GM06990 (cell line): Measurements from ENCODE around the gene FXYD6.

Source experiments
- DNase-seq: peaks from one replicate; pipeline ENCODE4 v3.0.0-alpha.2; 2011; ENCODE audit not compliant: insufficient read length; ENCODE audit errors: extremely low read depth
- H3K27me3 ChIP-seq: replicated peaks from 2 replicates; pipeline ENCODE4 v1.6.0; 2011; ENCODE audit warnings: low read length; ENCODE audit not compliant: control insufficient read depth, insufficient read depth
- H3K36me3 ChIP-seq: 2 replicates; pipeline ENCODE4 v1.5.1; 2011; ENCODE audit warnings: low read length; ENCODE audit not compliant: control insufficient read depth, insufficient read depth
- H3K4me3 ChIP-seq: replicated peaks from 2 replicates; pipeline ENCODE4 v1.5.1; 2011; ENCODE audit warnings: low read depth, mild to moderate bottlenecking, control low read depth, low read length
- TF ChIP-seq, protein P1 (sequence below): IDR thresholded peaks from 2 replicates; pipeline ENCODE4 v1.5.1; 2011; ENCODE audit warnings: low read length, control low read depth, mild to moderate bottlenecking, inconsistent platforms; ENCODE audit not compliant: insufficient read depth, poor library complexity, severe bottlenecking

The FXYD6 gene

GRCh38 chr11:117796872-117797529 lies 79.5 kb downstream of the FXYD6 start, which contains the start of gene DSCAML1:
Gene DSCAML1 (minus strand): TSS chr11:117797216. CDS start chr11:117797079, 137 bp downstream.
- Histone ChIP-seq H3K36me3 (no peaks in the 10 kb centered on the region), H3K4me3 (no peak within 1 kb of the TSS), H3K27me3 (peaks cover 2% of the 10 kb centered on the region)
- DNase-seq: no peak
- TF ChIP-seq, protein P1, sequence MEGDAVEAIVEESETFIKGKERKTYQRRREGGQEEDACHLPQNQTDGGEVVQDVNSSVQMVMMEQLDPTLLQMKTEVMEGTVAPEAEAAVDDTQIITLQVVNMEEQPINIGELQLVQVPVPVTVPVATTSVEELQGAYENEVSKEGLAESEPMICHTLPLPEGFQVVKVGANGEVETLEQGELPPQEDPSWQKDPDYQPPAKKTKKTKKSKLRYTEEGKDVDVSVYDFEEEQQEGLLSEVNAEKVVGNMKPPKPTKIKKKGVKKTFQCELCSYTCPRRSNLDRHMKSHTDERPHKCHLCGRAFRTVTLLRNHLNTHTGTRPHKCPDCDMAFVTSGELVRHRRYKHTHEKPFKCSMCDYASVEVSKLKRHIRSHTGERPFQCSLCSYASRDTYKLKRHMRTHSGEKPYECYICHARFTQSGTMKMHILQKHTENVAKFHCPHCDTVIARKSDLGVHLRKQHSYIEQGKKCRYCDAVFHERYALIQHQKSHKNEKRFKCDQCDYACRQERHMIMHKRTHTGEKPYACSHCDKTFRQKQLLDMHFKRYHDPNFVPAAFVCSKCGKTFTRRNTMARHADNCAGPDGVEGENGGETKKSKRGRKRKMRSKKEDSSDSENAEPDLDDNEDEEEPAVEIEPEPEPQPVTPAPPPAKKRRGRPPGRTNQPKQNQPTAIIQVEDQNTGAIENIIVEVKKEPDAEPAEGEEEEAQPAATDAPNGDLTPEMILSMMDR: no peak

- Histone ChIP-seq H3K27me3 (peaks cover 2% of the 10 kb centered on the region), H3K36me3 (no peaks in the 10 kb centered on the region), H3K4me3 (no peak overlapping the region)
- DNase-seq: no peak
- TF ChIP-seq, protein P1: no peak
Measured at GRCh38 chr11:117796456-117796871, 80.0 kb downstream of the FXYD6 start.

GRCh38 chr11:117795638-117796455 lies 80.6 kb downstream of the FXYD6 start:
- Histone ChIP-seq H3K27me3 (peaks cover 2% of the 10 kb centered on the region), H3K4me3 (no peak overlapping the region), H3K36me3 (no peaks in the 10 kb centered on the region)
- no peak for DNase-seq
- TF ChIP-seq, protein P1: no peak

DNA sequence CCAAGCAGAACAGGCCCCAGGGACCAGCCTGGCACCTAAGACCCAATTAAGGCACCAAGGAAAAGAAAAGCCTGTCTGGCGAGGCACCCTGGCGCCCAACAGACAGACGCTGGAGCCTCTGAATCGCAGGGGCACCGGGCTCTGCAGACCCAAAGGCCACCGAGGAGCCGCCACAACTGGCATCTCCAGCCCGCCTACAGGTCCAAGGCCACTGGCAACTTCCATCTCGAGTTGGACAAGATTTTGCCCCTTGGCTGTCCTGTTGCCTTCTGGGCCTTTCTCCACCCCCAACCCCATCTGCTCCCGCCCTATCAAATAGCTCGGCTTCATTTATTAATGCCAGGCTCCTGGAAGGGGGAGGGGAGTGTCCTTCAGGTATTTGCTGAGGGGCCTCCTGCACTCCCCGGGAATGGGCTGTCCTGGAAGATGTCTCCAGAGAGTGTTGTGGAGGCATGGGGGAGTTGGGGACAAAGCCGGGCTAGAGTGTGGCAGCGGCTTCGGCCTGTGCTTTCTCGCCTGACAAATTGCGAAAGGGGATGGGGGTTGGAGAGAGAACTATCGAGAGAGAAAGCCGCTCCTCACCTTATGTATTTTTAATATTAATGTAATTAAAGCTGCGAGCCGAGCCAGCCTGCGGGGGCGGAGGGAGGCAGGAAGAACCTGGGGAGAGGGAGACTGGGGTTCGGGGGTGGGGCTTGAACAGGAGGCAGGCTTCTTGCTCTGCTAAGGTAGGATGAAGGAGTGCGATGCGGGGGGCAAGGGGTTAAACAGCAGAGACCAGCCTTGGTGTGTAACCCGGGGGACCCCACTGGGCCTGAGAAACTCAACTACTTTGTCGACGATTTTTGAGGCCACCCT lies 81.5 kb downstream of the FXYD6 start:
- peaks cover 2% of the 10 kb centered on the region for H3K27me3 ChIP-seq
- no peak overlapping the region for H3K4me3 ChIP-seq
- H3K36me3 ChIP-seq: no peaks in the 10 kb centered on the region
- TF ChIP-seq, protein P1: no peak
- no peak for DNase-seq

DNA sequence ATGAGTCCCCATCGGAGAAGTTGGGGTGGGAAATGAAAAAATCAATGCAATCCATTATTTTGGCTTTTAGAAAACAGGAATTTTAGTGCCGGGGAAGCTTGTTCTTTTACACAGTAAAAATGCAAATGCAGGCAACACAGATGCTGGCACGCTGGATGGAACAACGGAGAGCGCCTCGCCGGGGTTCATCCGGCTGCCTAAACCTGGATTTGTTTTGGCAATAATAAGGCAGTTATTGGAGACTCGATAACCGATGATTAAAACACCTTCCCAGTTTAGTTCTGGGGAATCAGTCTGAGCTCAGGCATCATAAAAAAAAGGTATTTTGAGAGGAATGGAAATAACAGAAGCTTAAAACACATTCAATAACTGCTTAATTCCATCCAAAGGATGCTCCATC lies 82.3 kb downstream of the FXYD6 start:
- Histone ChIP-seq H3K36me3 (no peaks in the 10 kb centered on the region), H3K4me3 (no peak overlapping the region), H3K27me3 (peaks cover 2% of the 10 kb centered on the region)
- DNase-seq: no peak
- TF ChIP-seq, protein P1: no peak
